ENCODE results near the gene LDLRAD4.

LDLRAD4 gene

DNA sequence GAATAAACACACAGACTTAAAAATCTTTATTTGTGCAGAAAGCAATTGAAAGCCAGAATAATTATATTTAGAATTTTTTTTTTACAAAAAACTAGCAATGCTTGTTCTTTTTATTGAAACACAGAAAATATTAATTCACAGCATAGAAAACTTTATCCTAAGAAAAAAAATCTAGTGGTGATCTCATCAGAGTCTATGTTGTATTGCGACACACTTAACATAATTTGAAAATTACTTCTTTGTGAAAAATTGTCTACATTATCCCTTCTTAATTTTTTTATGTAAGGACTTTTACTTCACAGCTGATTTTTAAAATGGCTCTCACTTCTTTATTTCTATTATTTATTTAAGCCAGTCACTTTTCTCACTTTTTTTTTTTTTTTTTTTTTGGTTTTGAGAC is 103.4 kb downstream of the LDLRAD4 start:
- TF ChIP-seq, protein P1, sequence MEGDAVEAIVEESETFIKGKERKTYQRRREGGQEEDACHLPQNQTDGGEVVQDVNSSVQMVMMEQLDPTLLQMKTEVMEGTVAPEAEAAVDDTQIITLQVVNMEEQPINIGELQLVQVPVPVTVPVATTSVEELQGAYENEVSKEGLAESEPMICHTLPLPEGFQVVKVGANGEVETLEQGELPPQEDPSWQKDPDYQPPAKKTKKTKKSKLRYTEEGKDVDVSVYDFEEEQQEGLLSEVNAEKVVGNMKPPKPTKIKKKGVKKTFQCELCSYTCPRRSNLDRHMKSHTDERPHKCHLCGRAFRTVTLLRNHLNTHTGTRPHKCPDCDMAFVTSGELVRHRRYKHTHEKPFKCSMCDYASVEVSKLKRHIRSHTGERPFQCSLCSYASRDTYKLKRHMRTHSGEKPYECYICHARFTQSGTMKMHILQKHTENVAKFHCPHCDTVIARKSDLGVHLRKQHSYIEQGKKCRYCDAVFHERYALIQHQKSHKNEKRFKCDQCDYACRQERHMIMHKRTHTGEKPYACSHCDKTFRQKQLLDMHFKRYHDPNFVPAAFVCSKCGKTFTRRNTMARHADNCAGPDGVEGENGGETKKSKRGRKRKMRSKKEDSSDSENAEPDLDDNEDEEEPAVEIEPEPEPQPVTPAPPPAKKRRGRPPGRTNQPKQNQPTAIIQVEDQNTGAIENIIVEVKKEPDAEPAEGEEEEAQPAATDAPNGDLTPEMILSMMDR (IDR thresholded peaks at IDR 0.05; ENCODE audit: low read depth, low read length): no peak
- no peak overlapping the region for H3K4me3 ChIP-seq (replicated peaks in 1 of 2; ENCODE audit: low read depth in 2 of 2, low read length in 2 of 2)
- DNase-seq (ENCODE audit: low read depth in 2 of 2): peak in 1 of 2 donors; percentile 5

DNA sequence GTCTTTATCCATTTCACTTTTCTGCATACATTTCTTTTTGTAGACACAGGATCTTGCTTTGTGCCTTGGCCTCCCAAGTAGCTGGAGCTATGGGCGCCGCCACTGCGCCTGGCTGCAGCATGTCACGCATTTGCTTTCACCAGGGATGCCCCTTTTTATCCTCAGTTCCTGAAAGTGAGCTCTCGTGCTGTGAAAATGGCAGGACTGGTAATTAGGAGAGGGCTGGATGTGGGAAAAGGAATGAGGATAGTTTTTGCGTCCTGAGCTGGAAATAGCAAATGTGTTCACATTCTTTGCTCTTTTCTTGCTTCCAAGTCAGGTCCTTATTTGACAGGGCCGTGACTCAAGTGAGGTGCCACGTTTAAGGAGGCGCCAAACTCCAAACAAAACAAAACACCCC is 104.6 kb downstream of the LDLRAD4 start:
- H3K4me3 ChIP-seq (replicated peaks in 1 of 2; ENCODE audit: low read depth in 2 of 2, low read length in 2 of 2): no peak overlapping the region
- no peak for DNase-seq (ENCODE audit: low read depth in 2 of 2)
- TF ChIP-seq, protein P1 (IDR thresholded peaks at IDR 0.05; ENCODE audit: low read depth, low read length): no peak

DNA sequence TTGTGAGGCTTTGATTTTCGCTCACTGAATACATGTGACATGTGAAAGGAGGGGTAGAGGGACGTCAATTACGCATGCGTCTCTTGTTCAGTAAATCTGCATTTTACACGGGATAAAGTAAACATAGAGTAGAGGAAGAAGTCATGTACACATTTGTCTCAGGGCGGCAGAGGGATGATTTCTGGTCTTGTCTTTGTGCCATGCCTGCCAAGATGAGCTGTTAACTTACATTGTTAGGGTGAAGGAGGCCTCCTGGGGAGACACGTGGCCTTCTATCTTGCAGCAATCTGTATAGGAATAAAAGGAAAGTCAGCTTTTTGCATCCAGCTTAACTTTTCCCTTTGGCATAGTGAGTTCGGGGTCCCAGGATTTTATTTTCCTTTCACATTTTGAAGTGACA is 106.3 kb downstream of the LDLRAD4 start:
- no peak overlapping the region for H3K4me3 ChIP-seq (replicated peaks in 1 of 2; ENCODE audit: low read depth in 2 of 2, low read length in 2 of 2)
- DNase-seq (ENCODE audit: low read depth in 2 of 2): no peak
- TF ChIP-seq, protein P1 (IDR thresholded peaks at IDR 0.05; ENCODE audit: low read depth, low read length): no peak

DNA sequence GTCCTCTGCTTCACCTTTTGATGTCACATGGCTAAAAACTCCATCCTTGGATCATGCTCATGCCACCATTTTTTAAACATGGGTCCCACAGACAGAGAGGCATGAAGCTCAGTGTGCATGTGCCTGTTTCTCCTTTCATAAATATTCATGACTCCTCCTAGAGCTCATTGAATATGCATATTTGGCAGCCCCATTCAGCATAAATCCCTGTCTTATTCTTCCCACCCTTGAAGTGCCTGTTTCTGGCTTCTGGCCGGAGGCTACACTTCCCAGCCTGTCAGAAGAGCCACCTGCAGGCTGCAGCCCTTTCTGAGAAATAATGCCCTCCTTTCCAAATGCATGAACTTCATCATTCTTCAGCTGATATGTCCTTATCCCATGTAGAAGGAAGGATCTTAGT is 109.7 kb downstream of the LDLRAD4 start:
- no peak for DNase-seq (ENCODE audit: low read depth in 2 of 2)
- H3K4me3 ChIP-seq (replicated peaks in 1 of 2; ENCODE audit: low read depth in 2 of 2, low read length in 2 of 2): no peak overlapping the region
- TF ChIP-seq, protein P1 (IDR thresholded peaks at IDR 0.05; ENCODE audit: low read depth, low read length): no peak

DNA sequence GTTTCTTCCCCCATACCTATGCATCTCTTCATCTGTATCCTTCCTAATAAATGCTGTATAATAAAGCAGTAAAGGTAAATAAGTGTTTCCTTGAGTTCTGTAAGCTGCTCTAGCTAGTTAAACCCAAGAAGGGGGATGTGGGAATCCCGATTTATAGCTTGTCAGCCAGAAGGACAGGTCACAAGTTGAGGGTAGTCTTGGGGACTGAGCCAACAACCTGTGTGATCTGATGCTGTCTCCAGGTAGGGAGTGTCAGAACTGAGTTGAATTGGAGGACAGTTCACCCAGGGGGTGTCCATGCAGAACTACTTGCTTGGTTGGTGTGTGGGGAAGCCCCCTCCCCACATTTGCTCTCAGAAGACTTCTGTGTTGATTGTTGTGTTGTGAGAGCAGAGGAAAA is 112.4 kb downstream of the LDLRAD4 start:
- TF ChIP-seq, protein P1 (IDR thresholded peaks at IDR 0.05; ENCODE audit: low read depth, low read length): no peak
- no peak overlapping the region for H3K4me3 ChIP-seq (replicated peaks in 1 of 2; ENCODE audit: low read depth in 2 of 2, low read length in 2 of 2)
- no peak for DNase-seq (ENCODE audit: low read depth in 2 of 2)

DNA sequence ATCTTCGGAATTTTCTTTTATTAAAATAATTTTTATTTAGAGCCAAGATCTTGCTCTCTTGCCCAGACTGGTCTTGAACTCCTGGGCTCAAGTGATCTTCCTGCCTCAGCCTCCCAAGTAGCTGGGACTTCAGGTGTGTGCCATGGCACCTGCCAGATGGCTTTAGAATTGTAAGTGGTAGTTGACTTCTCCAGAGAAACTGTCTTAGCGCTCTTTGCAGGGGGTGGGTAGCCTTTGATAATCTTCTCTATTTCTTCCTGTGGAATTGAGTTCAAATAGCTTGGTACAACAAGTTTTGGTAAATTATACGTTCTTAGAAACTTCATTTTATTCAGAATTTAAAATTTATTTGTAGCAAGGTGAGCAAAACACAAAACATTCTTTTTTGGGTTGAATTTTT is 113.3 kb downstream of the LDLRAD4 start:
- H3K4me3 ChIP-seq (replicated peaks in 1 of 2; ENCODE audit: low read depth in 2 of 2, low read length in 2 of 2): no peak overlapping the region
- TF ChIP-seq, protein P1 (IDR thresholded peaks at IDR 0.05; ENCODE audit: low read depth, low read length): no peak
- DNase-seq (ENCODE audit: low read depth in 2 of 2): no peak

DNA sequence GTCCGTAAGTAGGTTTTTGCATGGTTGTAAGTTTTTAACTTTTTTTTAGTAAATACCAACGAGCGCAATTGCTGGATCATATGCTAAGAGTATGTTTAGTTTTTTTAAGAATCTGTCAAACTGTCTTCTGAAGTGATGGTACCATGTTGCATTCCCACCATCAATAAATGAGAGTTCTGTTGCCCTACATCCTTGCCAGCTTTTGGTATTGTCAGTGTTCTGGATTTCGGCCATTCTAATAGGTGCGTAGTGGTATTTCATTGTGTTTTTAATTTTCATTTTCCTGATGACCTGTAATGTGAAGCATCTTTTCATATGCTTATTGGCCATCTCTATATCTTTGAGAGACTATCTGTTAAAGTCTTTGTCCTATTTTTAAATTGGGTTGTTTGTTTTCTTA is 114.3 kb downstream of the LDLRAD4 start:
- no peak for DNase-seq (ENCODE audit: low read depth in 2 of 2)
- TF ChIP-seq, protein P1 (IDR thresholded peaks at IDR 0.05; ENCODE audit: low read depth, low read length): no peak
- no peak overlapping the region for H3K4me3 ChIP-seq (replicated peaks in 1 of 2; ENCODE audit: low read depth in 2 of 2, low read length in 2 of 2)
